Neural progenitor cell (in vitro differentiated cells): ENCODE measurements around the gene TGFBR2.

ENCODE experiments used
- EZH2 ChIP-seq: fragments of 200-600 bp; sonication (generic); IDR thresholded peaks from 2 replicates; pipeline ENCODE4 v1.6.1; 2017; ENCODE audit warnings: antibody characterized with exemption, mild to moderate bottlenecking, moderate library complexity
- EZH2phosphoT487 ChIP-seq: fragments of 200-600 bp; sonication (generic); IDR thresholded peaks from 2 replicates; pipeline ENCODE4 v1.6.1; 2017; ENCODE audit warnings: antibody characterized with exemption
- TF ChIP-seq, protein P1 (sequence below): fragments of 200-600 bp; sonication (generic); IDR thresholded peaks from 2 replicates; pipeline ENCODE4 v1.5.1; 2017; ENCODE audit warnings: antibody characterized with exemption, mild to moderate bottlenecking

DNA sequence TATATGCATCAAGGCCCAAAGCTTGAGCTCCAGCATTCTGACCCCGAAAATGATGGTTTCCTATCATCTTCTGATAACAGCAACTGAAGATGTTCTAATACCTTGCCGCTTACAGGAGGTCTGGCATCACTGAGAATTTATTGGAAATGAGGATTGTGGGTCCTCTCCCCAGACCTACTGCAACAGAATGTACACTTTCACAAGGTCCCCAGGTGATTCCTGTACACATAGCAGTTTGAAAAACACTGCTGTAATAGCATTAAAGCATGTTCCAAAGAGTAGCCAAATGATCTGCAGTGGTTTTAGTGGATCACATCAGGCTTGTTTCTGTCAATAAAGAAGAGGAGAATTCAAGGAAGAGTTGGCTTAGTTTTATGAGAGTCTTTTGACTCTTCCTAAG, 11.3 kb downstream of the TGFBR2 start:
- TF ChIP-seq, protein P1, sequence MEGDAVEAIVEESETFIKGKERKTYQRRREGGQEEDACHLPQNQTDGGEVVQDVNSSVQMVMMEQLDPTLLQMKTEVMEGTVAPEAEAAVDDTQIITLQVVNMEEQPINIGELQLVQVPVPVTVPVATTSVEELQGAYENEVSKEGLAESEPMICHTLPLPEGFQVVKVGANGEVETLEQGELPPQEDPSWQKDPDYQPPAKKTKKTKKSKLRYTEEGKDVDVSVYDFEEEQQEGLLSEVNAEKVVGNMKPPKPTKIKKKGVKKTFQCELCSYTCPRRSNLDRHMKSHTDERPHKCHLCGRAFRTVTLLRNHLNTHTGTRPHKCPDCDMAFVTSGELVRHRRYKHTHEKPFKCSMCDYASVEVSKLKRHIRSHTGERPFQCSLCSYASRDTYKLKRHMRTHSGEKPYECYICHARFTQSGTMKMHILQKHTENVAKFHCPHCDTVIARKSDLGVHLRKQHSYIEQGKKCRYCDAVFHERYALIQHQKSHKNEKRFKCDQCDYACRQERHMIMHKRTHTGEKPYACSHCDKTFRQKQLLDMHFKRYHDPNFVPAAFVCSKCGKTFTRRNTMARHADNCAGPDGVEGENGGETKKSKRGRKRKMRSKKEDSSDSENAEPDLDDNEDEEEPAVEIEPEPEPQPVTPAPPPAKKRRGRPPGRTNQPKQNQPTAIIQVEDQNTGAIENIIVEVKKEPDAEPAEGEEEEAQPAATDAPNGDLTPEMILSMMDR: no peak
- no peak for TF ChIP-seq EZH2
- no peak for TF ChIP-seq EZH2phosphoT487
